Neutrophil (primary cell): ENCODE results near the gene OR4C3.
"Not testable (repeated sequence)": the region's sequence is repeated elsewhere in the genome, so short reads cannot be mapped to it uniquely, and the experiment has no call there.

Experiments
- H3K27ac ChIP-seq: fragments of 200-600 bp; sonication (generic); 2 replicates; pipeline ENCODE4 v1.5.1; 2016; ENCODE audit warnings: mild to moderate bottlenecking, moderate library complexity
- H3K27me3 ChIP-seq: fragments of 200-600 bp; sonication (generic); 2 replicates; pipeline ENCODE4 v1.6.0; 2016; ENCODE audit warnings: mild to moderate bottlenecking
- H3K36me3 ChIP-seq: fragments of 200-600 bp; sonication (generic); 2 replicates; pipeline ENCODE4 v1.5.1; 2017
- H3K4me1 ChIP-seq, 2 experiments: fragments of 200-600 bp in 1 of 2; sonication (generic) in 1 of 2; 1 replicate in 1 of 2; 2 replicates in 1 of 2; pipeline versions ENCODE4 v1.5.1 to v1.6.1; 2013 to 2016; ENCODE audit warnings: low read depth in 1 of 2, low read length in 1 of 2, mild to moderate bottlenecking in 1 of 2, moderate library complexity in 1 of 2; ENCODE audit not compliant: control insufficient read depth in 1 of 2, insufficient read depth in 1 of 2
- H3K4me3 ChIP-seq, 2 experiments: fragments of 200-600 bp in 1 of 2; sonication (generic) in 1 of 2; 1 replicate in 1 of 2; 2 replicates in 1 of 2; pipeline ENCODE4 v1.5.1; 2013 to 2016; ENCODE audit warnings: low read depth in 1 of 2, low read length in 1 of 2, mild to moderate bottlenecking in 1 of 2, moderate library complexity in 1 of 2
- H3K9me3 ChIP-seq: fragments of 200-600 bp; sonication (generic); 2 replicates; pipeline ENCODE4 v1.5.1; 2016
- TF ChIP-seq, protein P1 (sequence below): fragments of 200-600 bp; sonication (generic); IDR thresholded peaks from 2 replicates; pipeline ENCODE4 v1.5.1; 2016; ENCODE audit warnings: antibody characterized with exemption

OR4C3 gene

DNA sequence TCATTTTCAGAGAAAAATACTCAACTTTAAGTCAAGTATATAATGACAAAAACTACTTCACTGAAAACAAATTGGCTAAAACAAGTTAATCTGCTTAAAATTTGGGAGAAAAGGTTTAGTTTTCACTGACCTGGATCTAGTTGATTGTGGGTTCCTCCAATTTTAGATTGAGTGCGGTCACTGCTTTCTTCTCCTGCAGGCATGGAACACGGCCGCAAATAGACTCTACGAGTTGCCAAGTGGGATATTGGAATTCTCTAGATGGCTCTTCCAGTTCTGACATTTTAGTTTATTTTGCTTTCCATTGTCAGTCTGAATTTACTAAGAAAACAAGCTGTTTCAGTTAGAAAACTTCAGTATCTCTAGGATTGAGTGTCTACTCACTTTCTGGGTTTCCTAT, 29.3 kb downstream of the OR4C3 start:
- Histone ChIP-seq H3K9me3 (no peaks in the 10 kb centered on the region), H3K27ac (no peak overlapping the region), H3K36me3 (no peaks in the 10 kb centered on the region), H3K4me3 (no peak overlapping the region), H3K4me1 (no peaks in the 10 kb centered on the region), H3K27me3 (no peaks in the 10 kb centered on the region)
- TF ChIP-seq, protein P1, sequence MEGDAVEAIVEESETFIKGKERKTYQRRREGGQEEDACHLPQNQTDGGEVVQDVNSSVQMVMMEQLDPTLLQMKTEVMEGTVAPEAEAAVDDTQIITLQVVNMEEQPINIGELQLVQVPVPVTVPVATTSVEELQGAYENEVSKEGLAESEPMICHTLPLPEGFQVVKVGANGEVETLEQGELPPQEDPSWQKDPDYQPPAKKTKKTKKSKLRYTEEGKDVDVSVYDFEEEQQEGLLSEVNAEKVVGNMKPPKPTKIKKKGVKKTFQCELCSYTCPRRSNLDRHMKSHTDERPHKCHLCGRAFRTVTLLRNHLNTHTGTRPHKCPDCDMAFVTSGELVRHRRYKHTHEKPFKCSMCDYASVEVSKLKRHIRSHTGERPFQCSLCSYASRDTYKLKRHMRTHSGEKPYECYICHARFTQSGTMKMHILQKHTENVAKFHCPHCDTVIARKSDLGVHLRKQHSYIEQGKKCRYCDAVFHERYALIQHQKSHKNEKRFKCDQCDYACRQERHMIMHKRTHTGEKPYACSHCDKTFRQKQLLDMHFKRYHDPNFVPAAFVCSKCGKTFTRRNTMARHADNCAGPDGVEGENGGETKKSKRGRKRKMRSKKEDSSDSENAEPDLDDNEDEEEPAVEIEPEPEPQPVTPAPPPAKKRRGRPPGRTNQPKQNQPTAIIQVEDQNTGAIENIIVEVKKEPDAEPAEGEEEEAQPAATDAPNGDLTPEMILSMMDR, result no peak

DNA sequence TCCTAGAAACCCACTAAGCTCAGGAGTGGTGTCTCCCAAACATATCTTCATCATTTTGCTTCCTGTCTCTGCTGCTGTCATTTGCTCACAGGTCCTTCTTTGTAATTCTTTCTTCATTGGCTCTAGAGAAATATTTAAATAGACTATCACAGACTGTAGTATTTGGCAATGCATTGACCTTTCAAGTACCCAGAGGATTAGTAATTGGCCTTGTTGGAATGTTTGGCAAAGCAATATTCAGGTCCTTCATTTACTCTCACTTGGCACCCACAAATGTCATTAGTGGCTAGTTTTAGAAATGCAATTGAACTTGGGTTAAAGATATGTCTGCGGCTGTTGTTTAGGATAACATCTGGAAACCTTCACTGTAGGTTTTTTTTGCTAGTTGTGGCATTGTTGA, 30.0 kb downstream of the OR4C3 start:
- H3K36me3 ChIP-seq, result no peaks in the 10 kb centered on the region
- H3K9me3 ChIP-seq, result no peaks in the 10 kb centered on the region
- no peaks in the 10 kb centered on the region for H3K4me1 ChIP-seq
- H3K4me3 ChIP-seq, result no peak overlapping the region
- H3K27ac ChIP-seq, result no peak overlapping the region
- TF ChIP-seq, protein P1, result no peak
- no peaks in the 10 kb centered on the region for H3K27me3 ChIP-seq

DNA sequence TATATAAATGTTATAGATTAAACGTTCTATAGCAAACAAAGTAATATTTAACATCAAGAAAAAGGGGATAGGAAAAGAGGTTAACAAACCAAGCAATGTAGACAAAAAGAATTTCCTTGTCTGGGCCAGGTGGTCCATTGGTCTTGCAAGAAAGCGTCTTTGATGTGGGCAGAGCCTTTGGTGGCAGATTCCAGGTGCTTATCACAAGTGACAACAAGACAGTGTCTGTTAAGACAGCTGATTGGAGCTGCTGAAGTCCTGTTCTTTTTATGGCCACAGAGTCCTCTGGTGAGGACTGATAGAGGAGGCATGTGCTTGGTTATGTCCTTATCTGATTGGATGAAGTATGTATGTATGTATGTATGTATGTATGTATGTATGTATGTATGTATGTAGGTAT, 36.6 kb downstream of the OR4C3 start:
- not testable (repeated sequence) for H3K27me3 ChIP-seq, H3K4me1 ChIP-seq, H3K27ac ChIP-seq, H3K4me3 ChIP-seq, H3K9me3 ChIP-seq, H3K36me3 ChIP-seq

DNA sequence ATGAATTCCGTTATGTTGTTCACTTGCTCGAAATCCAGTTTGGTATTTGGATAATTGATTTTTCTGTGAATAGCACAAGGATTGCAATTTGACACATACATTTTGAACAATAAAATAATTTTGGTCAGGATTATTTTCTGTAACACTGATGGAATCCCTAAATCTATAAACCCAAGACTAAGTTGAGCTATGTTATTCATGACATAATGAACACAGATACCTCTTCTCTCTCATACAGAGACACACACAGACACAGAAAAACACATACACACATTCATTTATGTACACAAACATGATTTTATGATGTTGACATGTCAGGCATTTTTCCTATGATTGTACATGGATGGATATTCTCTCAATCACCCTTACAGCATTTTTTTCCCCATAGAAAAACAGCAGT, 41.6 kb downstream of the OR4C3 start, which contains the start of gene OR4C5:
Gene OR4C5, minus strand, starts transcription at position 101 of the 400 bp plus-strand sequence. Its CDS starts 0 bp downstream, at position 101.
- Histone ChIP-seq H3K27me3 (no peaks in the 10 kb centered on the region), H3K27ac (no peak within 1 kb of the TSS), H3K36me3 (no peaks in the 10 kb centered on the region), H3K9me3 (no peaks in the 10 kb centered on the region), H3K4me1 (no peaks in the 10 kb centered on the region), H3K4me3 (no peak within 1 kb of the TSS)
- TF ChIP-seq, protein P1, result no peak
